Measurements from ENCODE around the gene GABBR2.
"Not testable (repeated sequence)": the region's sequence is repeated elsewhere in the genome, so short reads cannot be mapped to it uniquely, and the experiment has no call there.

Gene GABBR2

DNA sequence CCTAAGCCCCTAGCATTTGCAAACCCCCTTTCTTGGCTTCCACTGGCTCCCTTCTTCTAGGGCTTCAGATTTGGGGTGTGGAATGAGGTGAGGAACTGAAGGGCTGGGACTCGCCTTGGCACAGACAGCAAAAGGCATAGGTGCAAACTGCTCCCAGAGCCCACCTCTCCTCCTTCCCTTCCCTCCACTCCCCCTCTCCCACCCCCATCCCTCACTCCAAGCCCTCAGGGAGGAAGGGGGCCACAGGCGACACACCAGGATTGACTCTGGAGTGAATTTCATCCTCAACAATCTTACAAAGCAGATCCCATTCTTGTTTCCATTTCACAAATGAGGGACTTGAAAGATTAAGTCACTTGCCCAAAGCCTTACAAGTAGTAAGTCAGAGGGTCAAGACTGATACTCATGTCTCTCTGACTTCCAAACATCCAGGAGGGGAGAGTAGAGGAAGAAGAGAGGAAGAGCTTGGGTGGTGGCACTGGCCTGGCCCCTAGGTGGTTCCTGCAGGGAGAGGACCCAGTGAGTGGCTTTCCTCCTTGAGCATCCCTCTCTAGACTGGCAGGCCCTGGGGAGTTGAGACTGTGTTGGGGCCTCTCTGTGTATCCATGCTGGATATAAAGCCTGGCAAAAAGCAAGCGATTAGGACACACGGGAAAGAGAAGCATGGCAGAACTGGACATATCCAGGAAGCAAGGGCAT is 193.1 kb downstream of the GABBR2 start:
- no peak for DNase-seq (ENCODE audit: low spot score)

DNA sequence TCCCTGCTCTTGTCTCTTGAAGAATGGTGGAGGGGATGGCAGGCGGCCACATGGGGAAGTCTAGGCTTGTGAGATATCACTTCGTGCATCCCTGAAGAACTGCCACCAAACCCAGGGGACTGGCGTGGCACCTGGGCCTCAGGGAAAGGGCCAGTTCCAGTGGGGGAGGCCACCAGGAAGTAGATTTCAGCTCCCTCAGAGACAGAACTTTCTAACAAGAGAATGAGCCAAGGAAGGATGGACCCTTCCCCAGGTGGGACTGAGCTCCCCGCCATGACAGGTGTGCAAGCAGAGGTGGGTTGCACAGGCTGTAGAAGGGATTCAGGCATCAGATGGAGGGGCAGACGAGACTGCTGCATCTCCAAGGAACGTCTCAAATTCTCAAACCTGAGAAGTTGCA is 193.9 kb downstream of the GABBR2 start:
- DNase-seq (ENCODE audit: low spot score): no peak

- not testable (repeated sequence) for DNase-seq (ENCODE audit: low spot score)
These were observed 200.4 kb downstream of the GABBR2 start for GRCh38 chr9:98508217-98508919.

DNA sequence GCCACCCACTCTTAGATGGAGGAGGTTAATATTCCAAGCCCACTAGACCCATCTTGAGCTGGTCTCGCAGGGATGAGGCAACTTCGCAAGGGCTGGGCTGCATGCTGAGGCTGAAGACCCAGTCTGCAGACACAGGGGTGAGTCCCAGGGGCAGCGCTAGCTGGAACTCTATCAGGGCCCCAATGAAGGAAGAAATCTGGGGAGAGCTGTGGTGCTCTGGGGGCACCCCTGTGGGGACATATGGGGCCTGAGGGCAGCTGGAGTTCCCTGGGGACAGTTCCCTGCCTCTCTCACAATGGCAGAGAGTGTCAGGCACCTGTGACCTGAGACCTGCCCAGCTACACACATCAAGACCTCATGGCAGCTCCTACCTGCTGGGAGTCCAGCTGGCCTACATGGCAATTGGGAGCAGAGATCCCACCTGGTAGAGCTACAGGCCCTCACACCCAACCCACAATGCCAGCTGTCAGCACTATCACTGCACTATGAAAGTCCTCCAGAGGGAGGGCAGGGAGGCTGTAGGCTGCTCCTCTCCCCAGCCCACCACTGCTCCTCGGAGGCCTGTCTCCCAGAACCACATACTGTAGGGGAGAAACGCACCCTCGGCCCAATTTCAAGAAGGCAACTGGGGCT is 202.2 kb downstream of the GABBR2 start:
- no peak for DNase-seq (ENCODE audit: low spot score)

DNA sequence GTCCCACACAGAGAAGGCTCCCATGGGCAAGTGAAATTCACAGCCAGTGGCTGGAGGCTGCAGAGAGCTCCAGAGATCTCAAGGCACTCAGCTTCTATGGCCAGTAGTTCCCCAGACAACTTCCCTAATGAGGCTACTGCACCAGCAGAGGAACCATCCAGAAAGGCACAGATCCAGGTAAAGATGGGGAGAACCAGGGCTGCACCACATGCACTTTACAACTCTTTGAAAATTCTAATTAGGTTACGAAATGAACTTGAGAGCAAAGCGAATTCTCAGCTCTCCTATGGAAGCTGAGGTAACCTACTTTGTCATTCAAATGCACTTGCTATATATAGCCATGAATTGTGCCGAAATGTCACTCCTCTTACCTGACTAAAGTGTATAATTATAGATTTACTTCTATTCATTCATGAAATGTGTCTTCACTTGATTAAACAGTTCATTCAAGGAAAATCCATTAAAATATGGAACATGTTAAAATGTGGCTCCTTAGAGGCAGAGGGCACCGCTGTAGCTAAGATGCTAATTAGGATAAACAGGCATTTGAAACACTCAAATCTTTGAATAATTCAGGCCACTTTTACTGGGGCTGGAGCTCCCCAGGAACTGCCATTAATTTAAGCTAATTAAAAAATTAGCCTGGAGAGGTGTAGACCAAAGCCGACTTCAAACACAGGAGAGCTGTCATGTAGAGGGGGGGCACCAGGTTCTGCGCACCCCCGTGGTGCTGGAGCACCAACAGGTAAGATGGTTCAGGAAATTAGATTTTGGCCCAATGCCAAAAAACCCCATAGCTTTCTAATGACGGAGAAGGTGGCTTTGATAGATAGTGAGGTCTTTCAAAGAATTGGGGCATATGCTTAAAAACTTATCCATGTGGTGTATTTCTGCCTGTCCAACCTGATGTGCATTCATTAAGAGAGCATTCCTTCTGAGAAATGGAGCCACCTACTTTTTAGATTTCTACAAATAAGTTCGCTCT is 204.1 kb downstream of the GABBR2 start:
- DNase-seq (ENCODE audit: low spot score): no peak

GRCh38 chr9:98503867-98504266 is 204.9 kb downstream of the GABBR2 start:
- DNase-seq (ENCODE audit: low spot score): no peak

GRCh38 chr9:98502976-98503325 is 205.8 kb downstream of the GABBR2 start:
- DNase-seq (ENCODE audit: low spot score): no peak

GRCh38 chr9:98502311-98502975 is 206.3 kb downstream of the GABBR2 start:
- DNase-seq (ENCODE audit: low spot score): no peak

- DNase-seq (ENCODE audit: low spot score): no peak
These were observed 206.9 kb downstream of the GABBR2 start for GRCh38 chr9:98501819-98502218.

- not testable (repeated sequence) for DNase-seq (ENCODE audit: low spot score)
These were observed 207.5 kb downstream of the GABBR2 start for GRCh38 chr9:98501259-98501658.

- DNase-seq (ENCODE audit: low spot score): no peak
These were observed 208.3 kb downstream of the GABBR2 start for GRCh38 chr9:98500337-98500919.

DNA sequence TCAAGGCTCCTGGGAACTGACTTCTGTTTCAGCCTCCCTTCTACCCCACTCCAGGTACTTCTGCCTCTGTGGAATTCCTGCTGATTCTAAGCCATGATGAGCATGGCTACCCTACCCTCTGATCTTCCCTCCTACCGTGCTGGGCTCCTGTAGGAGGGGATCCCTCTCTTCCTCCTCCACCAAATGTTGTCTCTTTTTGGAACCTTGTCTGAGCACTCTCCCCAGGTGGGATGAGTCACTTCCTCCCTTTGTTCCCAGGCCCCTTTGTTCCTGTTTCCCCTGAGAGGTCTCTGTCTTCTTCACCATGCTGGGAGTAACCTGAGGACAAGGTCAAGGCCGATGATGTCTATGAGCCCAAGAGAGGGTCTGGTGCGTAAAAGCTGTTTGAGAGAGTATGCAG is 213.2 kb downstream of the GABBR2 start:
- DNase-seq (ENCODE audit: low spot score): no peak

DNA sequence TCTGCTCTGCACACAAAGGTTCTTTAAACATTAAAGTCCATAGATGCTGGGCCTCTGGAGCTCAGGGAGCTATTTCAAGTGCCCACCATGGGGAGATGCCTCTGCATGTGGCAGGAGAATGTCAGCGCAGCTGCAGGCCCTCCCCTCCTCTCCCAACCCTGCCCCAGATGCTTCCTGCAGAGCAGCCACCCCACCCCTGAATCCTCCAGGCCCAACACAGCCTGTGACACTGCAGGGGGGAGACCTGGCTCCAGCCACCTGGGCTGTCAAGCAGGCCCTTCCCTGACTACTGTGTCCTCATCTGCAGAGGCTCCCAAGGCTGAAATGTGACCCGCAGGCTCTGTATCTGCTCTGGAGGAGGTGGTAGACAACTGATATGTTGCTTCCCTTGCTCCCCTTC is 213.9 kb downstream of the GABBR2 start:
- DNase-seq (ENCODE audit: low spot score): no peak

DNA sequence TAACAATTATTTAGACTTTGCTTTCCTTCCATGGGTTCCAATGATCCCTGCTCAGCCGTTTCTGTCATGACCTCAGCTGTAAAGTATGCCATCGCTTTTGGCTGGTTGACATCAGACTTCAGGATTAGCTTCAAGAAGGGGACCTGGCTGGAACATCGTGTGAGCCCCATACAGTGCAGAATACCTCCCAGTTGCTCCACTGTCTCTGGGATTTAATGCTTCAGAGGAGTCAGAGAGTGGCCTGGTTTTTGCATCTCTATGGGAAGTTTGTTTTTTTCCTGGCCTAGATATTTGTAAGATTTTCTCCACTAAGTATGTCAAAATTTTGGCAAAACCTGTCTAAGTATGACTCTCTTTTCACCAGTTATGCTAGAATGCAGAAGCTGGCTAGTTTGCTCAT is 216.9 kb downstream of the GABBR2 start:
- no peak for DNase-seq (ENCODE audit: low spot score)

- no peak for DNase-seq (ENCODE audit: low spot score)
These were observed 217.5 kb downstream of the GABBR2 start for GRCh38 chr9:98491231-98491651.

DNA sequence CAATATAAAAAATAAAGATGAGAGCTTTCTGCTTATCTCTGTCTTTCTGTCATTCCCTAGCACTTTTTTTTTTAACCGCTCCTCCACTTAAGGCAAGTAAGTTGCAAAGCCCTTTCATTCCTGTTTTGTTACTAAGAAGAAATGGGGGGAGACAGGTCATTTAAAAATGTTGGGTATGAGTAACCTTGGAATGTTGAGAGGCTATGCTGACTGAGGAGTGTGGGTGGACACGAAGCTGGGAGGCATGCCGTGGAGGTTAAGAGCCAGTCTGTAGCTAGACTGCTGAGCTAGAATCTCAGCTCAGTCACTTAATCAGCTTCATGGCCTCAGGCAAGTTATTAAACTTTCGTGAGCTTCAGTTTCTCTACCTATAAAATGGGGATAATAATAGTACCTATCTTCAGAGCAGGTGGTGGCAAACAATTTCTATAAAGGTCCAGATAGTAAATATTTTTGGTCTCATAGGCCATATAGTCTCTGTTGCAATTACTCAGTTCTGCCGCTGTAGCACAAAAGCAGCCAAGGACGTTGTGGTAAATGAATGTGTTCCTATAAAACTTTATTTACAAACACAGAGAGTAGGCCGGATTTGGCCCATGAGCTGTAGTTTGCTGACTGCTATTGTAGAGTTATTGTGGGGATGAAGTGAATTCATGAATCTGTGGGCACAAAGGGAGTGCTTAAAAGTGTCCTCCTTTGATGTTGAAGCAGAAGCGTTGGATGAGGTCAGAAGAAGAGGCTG is 220.0 kb downstream of the GABBR2 start:
- no peak for DNase-seq (ENCODE audit: low spot score)

GRCh38 chr9:98485706-98486105 is 223.0 kb downstream of the GABBR2 start:
- no peak for DNase-seq (ENCODE audit: low spot score)

GRCh38 chr9:98484162-98484561 is 224.6 kb downstream of the GABBR2 start:
- DNase-seq (ENCODE audit: low spot score): no peak

GRCh38 chr9:98482226-98482625 is 226.5 kb downstream of the GABBR2 start:
- DNase-seq (ENCODE audit: low spot score): no peak

DNA sequence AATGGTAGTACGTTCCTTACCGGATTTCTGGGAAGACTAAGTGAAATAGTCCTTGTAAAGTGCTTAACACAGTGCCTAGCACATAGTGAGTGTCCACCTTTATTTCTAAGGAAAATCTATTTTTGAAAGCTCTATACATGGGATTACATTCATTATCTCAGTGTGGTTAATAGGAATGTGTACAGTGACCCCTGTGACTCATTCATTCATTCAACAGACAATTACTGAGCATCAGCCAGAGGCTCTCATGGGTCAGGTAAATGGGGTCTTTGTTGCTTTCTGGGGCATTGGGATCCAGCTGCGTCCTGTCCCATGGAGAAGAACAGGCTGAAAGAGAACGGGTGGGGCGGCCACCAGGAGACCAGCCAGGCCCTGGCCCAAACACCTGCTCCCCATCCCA is 227.1 kb downstream of the GABBR2 start:
- no peak for DNase-seq (ENCODE audit: low spot score)

Measured in CD4-positive, alpha-beta T cell treated with Interleukin-15 for 4 hours (primary cell).